AG04449 (cell line): Measurements from ENCODE around the gene IQUB.
"Not testable (repeated sequence)": the region's sequence is repeated elsewhere in the genome, so short reads cannot be mapped to it uniquely, and the experiment has no call there.

Experiments
- CTCF ChIA-PET: fragments of 350-600 bp; formaldehyde crosslinking; extraction: SDS; loops from one replicate; lab custom pipeline; 2021; ENCODE audit warnings: antibody characterized with exemption; lab: Yijun Ruan, JAX
- POLR2A ChIA-PET: fragments of 400-600, 350-600 bp; formaldehyde crosslinking; extraction: SDS; loops from one replicate; lab custom pipeline; 2020; ENCODE audit warnings: antibody characterized with exemption, inconsistent platforms; lab: Yijun Ruan, JAX
- DNase-seq: peaks from one replicate; pipeline ENCODE4 v3.0.0-alpha.2; 2010; ENCODE audit warnings: low read depth, low spot score
- H3K4me3 ChIP-seq: 2 replicates; pipeline ENCODE4 v1.5.1; 2011; ENCODE audit warnings: low read depth, mild to moderate bottlenecking, control low read depth, low read length
- CTCF ChIP-seq: IDR thresholded peaks from one replicate; pipeline ENCODE4 v1.5.1; 2011; ENCODE audit warnings: mild to moderate bottlenecking, moderate library complexity, low read length, control low read depth, inconsistent platforms; ENCODE audit not compliant: insufficient read depth; ENCODE audit errors: missing control alignments

The IQUB gene

GRCh38 chr7:123415625-123416024 lies 118.8 kb downstream of the IQUB start:
- no peak for DNase-seq
- H3K4me3 ChIP-seq: no peak overlapping the region
- ChIA-PET CTCF (no interaction called here), POLR2A (no interaction called here)
- TF ChIP-seq CTCF: no peak

- CTCF ChIA-PET: no interaction called here
- DNase-seq: no peak
- POLR2A ChIA-PET: no interaction called here
- no peak overlapping the region for H3K4me3 ChIP-seq
- TF ChIP-seq CTCF: no peak
These were observed 124.0 kb downstream of the IQUB start for GRCh38 chr7:123410273-123410904.

- H3K4me3 ChIP-seq, DNase-seq, CTCF ChIA-PET, POLR2A ChIA-PET: not testable (repeated sequence)
These were observed 126.4 kb downstream of the IQUB start for GRCh38 chr7:123407951-123408350.
